Skeletal muscle cell (primary cell): ENCODE results near the gene STOML1.
"Not testable (repeated sequence)": the region's sequence is repeated elsewhere in the genome, so short reads cannot be mapped to it uniquely, and the experiment has no call there.

Source experiments
- DNase-seq: peaks from one replicate; pipeline ENCODE4 v3.0.0-alpha.2; 2010; ENCODE audit warnings: low read depth
- H3K4me3 ChIP-seq: 2 replicates; pipeline ENCODE4 v1.5.1; 2011; ENCODE audit warnings: low read depth, mild to moderate bottlenecking, control low read depth, low read length, moderate library complexity

Gene STOML1

GRCh38 chr15:73989001-73989798, 2.9 kb downstream of the STOML1 start:
- no peak overlapping the region for H3K4me3 ChIP-seq
- DNase-seq: peak; percentile 61

- H3K4me3 ChIP-seq: no peak overlapping the region
- no peak for DNase-seq
Measured at GRCh38 chr15:73988445-73988969, 3.6 kb downstream of the STOML1 start.

- DNase-seq: no peak
Measured at GRCh38 chr15:73987681-73988444, 4.2 kb downstream of the STOML1 start.

GRCh38 chr15:73987250-73987649, 4.8 kb downstream of the STOML1 start:
- DNase-seq: no peak
- no peak overlapping the region for H3K4me3 ChIP-seq

More at GRCh38 chr15:73987681-73988444, 4.2 kb downstream of the STOML1 start:
- no peak overlapping the region for H3K4me3 ChIP-seq

GRCh38 chr15:73986776-73987056, 5.4 kb downstream of the STOML1 start:
- DNase-seq: no peak
- no peak overlapping the region for H3K4me3 ChIP-seq

GRCh38 chr15:73986055-73986775, 5.9 kb downstream of the STOML1 start:
- H3K4me3 ChIP-seq: no peak overlapping the region
- DNase-seq: no peak

GRCh38 chr15:73985101-73985873, 6.8 kb downstream of the STOML1 start:
- no peak overlapping the region for H3K4me3 ChIP-seq
- DNase-seq: no peak

- H3K4me3 ChIP-seq: no peak overlapping the region
- DNase-seq: no peak
Measured at GRCh38 chr15:73984208-73984979, 7.7 kb downstream of the STOML1 start.

GRCh38 chr15:73983773-73984172, 8.3 kb downstream of the STOML1 start:
- no peak for DNase-seq
- H3K4me3 ChIP-seq: no peak overlapping the region

- no peak for DNase-seq
- no peak overlapping the region for H3K4me3 ChIP-seq
Measured at GRCh38 chr15:73983211-73983727, 8.8 kb downstream of the STOML1 start.

GRCh38 chr15:73982222-73982962, 9.7 kb downstream of the STOML1 start:
- H3K4me3 ChIP-seq: no peak overlapping the region
- DNase-seq: peak; percentile 90

- DNase-seq: no peak
- H3K4me3 ChIP-seq: no peak overlapping the region
Measured at GRCh38 chr15:73981761-73982221, 10.3 kb downstream of the STOML1 start.

GRCh38 chr15:73979636-73980035, 12.5 kb downstream of the STOML1 start:
- DNase-seq: no peak

GRCh38 chr15:73978896-73979295, 13.2 kb downstream of the STOML1 start:
- H3K4me3 ChIP-seq: no peak overlapping the region

More at GRCh38 chr15:73979636-73980035, 12.5 kb downstream of the STOML1 start:
- no peak overlapping the region for H3K4me3 ChIP-seq

GRCh38 chr15:73975440-73976125, 16.5 kb downstream of the STOML1 start:
- not testable (repeated sequence) for DNase-seq, H3K4me3 ChIP-seq

More at GRCh38 chr15:73978896-73979295, 13.2 kb downstream of the STOML1 start:
- DNase-seq: no peak

GRCh38 chr15:73973683-73974200, 18.4 kb downstream of the STOML1 start:
- not testable (repeated sequence) for H3K4me3 ChIP-seq, DNase-seq
